GM12865 (cell line): Measurements from ENCODE around the gene PDE4D.

ENCODE experiments used
- DNase-seq: peaks from one replicate; pipeline ENCODE4 v3.0.0; 2010; ENCODE audit warnings: low read depth
- H3K4me3 ChIP-seq: 2 replicates; pipeline ENCODE4 v1.5.1; 2011; ENCODE audit warnings: mild to moderate bottlenecking, low read depth, low read length, control low read depth
- TF ChIP-seq, protein P1 (sequence below): IDR thresholded peaks from 2 replicates; pipeline ENCODE4 v1.5.1; 2011; ENCODE audit warnings: low read length, control low read depth, low read depth, inconsistent platforms; ENCODE audit not compliant: insufficient read depth; ENCODE audit errors: missing control alignments

Gene PDE4D

DNA sequence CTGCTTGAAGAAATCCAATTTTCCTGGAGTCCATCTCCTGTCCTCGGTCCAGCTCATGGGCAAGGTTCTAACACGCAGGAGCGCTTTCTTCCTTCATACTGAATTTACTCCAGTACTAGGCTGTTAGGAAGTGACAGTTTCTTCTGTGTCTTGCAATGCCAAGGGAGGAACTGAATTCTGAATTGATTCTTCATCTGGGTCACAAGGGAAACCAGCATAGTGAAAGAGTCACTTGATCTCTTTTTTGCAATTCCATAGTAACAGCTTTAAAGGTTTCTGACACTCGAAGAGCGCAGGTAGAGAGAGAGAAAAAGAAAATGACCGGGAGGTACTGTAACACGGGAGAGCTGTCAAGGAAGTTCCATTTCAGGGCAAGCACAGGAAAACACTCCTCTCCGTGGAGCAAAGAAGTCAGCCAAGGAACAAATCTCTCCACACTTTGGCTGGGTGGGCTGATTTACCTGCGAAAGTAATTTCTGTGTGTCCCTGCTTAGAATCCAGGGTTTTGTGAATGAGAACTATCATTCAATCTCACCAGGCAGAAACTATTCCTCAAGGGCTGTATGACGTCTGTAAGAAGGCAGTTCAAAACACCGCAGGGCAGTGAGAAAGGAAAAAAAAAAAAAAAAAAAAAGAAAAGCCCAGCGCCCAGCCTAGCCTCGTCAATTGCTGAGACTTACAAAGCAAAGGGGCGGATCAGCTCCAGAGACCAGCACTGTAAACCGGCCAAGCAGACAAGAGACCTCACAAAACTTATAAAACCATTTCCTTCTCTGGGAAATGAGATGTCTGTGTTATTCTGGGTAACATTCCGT, 617.8 kb downstream of the PDE4D start:
- no peak for DNase-seq

DNA sequence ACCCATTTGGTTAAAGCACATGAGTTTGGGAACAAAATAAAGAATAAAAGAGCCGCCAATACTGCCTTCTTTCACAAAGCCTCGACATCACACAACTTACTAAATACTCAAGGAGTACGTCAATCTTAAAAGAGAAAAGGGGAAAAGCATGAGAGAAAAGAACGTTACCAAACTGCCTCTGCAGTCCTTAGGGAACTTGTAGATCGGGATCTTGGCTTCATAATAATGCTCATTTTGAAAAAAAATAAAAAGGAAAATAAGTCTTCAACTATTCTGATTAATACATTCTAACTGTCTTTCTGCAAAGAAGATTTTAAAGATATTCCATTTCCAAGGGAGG, 618.4 kb downstream of the PDE4D start:
- no peak overlapping the region for H3K4me3 ChIP-seq
- TF ChIP-seq, protein P1, sequence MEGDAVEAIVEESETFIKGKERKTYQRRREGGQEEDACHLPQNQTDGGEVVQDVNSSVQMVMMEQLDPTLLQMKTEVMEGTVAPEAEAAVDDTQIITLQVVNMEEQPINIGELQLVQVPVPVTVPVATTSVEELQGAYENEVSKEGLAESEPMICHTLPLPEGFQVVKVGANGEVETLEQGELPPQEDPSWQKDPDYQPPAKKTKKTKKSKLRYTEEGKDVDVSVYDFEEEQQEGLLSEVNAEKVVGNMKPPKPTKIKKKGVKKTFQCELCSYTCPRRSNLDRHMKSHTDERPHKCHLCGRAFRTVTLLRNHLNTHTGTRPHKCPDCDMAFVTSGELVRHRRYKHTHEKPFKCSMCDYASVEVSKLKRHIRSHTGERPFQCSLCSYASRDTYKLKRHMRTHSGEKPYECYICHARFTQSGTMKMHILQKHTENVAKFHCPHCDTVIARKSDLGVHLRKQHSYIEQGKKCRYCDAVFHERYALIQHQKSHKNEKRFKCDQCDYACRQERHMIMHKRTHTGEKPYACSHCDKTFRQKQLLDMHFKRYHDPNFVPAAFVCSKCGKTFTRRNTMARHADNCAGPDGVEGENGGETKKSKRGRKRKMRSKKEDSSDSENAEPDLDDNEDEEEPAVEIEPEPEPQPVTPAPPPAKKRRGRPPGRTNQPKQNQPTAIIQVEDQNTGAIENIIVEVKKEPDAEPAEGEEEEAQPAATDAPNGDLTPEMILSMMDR = no peak
- no peak for DNase-seq

More for the DNA sequence above, 617.8 kb downstream of the PDE4D start:
- TF ChIP-seq, protein P1 = no peak
- no peak overlapping the region for H3K4me3 ChIP-seq

DNA sequence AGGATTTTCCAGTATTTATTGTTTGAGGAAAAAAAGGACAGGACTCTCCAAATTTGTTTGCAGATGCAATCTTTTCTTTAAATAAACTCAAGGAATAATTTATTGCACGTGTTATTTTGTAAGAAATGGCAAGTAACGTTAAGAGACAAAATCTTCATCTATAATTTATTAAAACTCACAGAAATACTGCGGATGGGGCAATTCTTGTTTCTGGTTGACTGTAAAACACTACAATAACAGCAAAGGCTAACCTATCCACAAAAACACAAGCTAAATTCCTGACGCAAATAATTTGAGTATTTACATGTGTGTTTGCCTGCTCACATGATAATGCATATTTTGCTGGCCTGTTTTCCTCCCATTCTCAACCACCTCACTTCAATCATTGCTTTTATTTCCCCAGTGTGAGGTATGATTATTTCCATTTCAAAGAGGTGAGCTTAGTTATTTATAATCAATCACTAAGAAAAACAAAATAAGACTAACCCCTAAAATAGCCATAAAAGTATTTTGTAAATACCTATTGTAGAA, 619.4 kb downstream of the PDE4D start:
- no peak for DNase-seq
- no peak overlapping the region for H3K4me3 ChIP-seq
- TF ChIP-seq, protein P1 = no peak

DNA sequence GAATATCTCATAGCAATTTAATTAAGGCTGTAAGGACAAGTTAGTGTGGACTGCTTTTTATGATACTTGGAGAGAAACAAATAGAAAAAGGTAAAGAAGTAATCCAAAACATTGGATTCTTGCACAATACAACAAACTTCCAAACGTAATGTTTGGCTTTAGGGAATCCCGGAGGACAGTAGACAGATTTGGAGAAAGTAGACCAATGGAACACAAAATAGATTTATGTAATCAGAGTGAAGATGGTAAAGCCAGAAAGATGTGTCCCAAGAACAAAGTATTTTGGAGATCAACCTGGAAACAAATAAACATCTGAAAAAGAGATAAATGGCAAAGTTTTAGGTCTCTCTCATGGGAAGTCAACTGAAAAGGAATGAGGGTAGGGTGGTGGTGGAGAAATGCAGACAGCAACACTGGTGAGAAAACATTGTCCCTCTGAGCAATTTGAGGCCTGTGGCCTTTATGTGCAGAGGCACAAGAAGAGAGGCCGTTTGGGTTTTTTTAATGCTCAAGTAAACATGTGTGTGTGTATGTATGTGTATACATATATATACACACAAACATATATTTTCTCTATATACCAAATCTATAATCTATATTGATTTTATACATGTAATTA, 620.6 kb downstream of the PDE4D start:
- H3K4me3 ChIP-seq = no peak overlapping the region
- no peak for DNase-seq
- TF ChIP-seq, protein P1 = no peak

DNA sequence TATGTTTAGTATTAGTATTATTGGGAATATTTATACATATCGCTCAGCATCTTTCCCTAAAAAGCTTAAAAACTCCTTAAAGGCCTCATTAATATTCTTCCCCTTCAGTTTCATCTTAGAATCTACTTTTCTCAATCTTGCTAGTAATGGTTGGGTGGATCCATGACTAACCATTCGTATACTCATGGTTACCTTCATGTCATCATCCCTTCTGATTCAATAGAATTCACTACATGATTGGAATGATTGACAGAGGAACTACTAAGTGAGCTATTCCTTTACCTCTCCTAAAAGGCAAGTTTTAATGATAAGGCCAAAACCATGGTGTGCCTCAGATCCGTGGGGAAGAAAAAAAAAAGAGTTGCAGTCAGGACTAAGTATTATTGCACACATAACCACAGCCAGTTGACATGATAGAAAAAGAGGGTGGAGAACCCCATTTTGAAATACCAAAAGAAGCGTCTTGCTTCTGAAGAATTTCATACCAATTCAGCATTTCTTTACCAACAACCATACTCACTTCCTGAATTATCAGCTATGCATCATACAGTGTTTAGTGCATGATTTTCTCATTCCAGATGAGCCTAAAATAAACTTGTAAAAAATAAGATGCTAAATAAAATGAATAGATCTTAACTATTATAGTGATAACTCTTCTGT, 624.6 kb downstream of the PDE4D start:
- DNase-seq = no peak
- TF ChIP-seq, protein P1 = no peak
- H3K4me3 ChIP-seq = no peak overlapping the region

DNA sequence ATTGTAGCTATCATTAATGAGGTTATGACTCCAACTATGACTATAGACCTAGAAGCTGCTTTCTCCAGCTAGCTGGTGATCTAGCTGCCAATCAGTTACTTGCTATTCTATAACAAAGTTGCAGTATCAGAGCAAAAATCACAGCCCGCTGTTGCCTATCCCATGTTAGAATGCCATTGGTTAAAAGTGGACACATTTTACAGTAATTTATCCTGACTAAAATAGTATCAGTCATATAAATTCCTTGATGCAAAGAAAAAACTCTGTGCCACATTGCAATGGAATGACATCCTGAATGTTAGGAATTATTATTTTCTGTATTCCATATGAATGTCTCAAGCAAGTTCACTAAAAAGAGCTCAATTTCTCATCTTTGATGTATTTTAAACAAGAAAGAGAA, 626.5 kb downstream of the PDE4D start:
- DNase-seq = no peak

More for the DNA sequence above, 626.5 kb downstream of the PDE4D start:
- H3K4me3 ChIP-seq = no peak overlapping the region
- TF ChIP-seq, protein P1 = no peak
